GM13976 (cell line): ENCODE results near the gene CC2D2B.
"Not testable (repeated sequence)": the region's sequence is repeated elsewhere in the genome, so short reads cannot be mapped to it uniquely, and the experiment has no call there.

Source experiments
- DNase-seq: peaks from one replicate; pipeline ENCODE4 v3.0.0; 2012; ENCODE audit warnings: low spot score
- CTCF ChIP-seq: IDR thresholded peaks from 2 replicates; pipeline ENCODE4 v1.5.1; 2012; ENCODE audit warnings: borderline replicate concordance, mild to moderate bottlenecking; ENCODE audit not compliant: insufficient read depth; ENCODE audit errors: extremely low read depth, missing control alignments, control extremely low read depth
- in situ Hi-C: fragments of 300-500 bp; cut with MboI; formaldehyde crosslinking; loops from one replicate; pipeline ENCODE4 v1.12.0; 2022; ENCODE audit warnings: low sequenced_read_pairs, mixed read lengths, inconsistent platforms; ENCODE audit not compliant: unreplicated experiment

The CC2D2B gene

DNA sequence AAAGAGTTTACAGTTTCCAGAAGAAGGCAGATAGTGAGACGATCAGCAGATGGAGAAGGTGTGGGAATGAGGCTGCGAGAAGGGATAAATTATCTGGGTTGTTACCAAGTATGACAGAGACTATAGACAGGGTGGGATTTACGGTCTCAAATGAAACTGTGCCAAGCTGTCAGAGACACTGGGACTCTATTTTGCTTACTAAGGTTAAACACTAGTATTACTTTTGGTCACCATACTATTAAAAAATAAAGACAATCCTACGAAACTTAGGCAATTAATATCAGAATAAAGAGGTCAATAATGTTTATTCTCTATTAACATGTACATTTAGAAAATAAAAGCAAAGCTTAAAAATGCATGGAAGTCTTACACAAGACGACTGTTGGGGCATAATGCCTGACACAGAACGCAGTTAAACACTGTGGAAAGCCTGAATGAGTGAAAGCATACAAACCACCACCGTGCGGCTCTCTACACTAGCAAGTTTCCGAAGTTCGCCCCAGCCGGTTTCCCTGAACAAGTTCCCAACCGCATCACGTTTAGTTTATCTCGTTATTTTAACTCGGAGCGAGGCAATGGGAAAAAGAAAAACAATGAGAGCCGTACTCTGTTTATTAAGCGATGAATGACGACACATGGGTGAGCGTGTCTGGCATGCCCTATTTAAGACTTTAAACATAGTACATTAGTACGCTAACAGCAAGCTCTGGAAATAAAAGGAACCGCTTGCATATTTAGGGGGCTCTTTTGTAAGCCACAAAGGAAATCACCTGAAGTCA is 909 bp upstream of the CC2D2B start:
- TF ChIP-seq CTCF: peak; percentile 19
- in situ Hi-C loops: no loop called here
- DNase-seq: peak; percentile 64

DNA sequence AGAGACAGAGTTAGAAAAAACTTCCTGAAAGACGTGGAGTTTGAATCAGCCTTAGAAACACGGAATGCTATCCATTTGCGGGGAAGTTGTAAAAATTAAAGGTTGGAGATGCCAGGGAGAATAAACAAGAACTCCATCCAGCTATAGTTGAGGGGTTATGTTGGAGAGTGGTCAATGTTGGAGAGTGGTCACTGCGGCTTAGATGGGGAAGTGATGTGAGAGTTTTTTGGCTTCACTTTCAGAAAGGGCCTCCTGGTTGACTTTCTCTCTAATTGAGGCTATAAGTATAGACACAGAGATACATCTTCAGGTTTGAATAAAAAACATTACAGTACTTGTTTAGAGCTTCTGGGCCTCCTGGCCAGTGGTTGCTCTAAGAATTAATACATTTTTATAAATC is 675 bp downstream of the CC2D2B start:
- DNase-seq: no peak
- in situ Hi-C loops: no loop called here
- no peak for TF ChIP-seq CTCF

DNA sequence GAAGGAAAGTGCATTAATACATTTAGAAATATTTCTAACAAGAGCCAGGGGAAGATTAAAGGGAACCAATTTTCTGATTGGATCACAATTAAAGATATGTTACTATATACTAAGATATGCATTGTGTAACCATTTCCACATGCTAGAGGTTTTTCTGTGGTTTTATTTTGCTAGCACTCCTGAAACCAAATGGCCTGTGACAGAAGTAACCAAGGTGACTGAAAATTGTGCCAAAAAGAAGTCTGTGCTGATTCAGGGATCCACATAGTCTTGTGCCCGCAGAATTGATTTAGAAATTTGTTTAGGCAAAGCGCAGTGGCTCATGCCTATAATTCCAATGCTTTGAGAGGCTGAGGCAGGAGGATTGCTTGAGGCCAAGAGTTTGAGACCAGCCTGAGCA is 1.8 kb downstream of the CC2D2B start:
- no peak for DNase-seq
- in situ Hi-C loops: no loop called here
- TF ChIP-seq CTCF: no peak

GRCh38 chr10:95916039-95916438 is 8.3 kb downstream of the CC2D2B start:
- in situ Hi-C loops, DNase-seq: not testable (repeated sequence)

GRCh38 chr10:95920798-95921426 is 13.1 kb downstream of the CC2D2B start:
- DNase-seq: no peak
- TF ChIP-seq CTCF: no peak
- in situ Hi-C loops: no loop called here

DNA sequence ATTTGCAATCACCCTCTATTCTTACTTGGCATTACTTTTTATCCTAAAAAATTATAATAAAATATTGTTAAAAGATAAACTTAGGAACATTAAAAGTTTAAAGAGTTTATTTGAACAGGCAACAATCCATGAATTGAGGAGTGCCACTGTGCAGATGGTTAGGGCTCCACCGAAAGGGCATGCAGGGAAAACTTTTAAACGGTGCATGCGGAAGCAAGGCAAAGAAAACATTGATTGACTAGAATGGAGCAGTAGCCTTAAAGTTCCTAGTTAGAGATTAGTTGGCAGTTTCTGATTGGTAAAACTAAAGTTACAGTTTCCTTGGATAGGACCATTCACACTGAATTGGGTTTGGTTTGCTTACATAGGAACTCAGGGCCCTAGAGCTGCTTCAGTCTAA is 17.3 kb downstream of the CC2D2B start:
- in situ Hi-C loops: no loop called here
- no peak for TF ChIP-seq CTCF
- DNase-seq: no peak

DNA sequence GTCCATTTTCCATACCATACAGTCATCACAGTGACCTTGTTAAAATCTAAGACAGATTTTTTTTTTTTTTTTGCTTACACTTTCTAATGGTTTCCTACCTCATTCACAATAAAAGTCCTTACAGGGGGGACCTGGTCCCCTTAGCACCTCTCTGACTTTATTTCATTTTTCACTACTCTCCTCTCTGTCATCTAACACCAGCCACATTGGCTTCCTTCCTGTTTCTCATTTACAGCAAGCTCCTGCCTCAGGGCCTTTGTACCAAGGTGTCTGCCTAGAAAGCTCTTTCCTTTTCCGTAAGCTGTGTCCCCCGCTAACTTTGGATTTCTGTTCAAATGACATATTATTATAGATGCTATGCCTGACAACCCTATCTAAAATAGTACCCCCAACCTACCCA is 27.7 kb downstream of the CC2D2B start:
- TF ChIP-seq CTCF: no peak
- in situ Hi-C loops: no loop called here
- no peak for DNase-seq
